HUES48 (cell line): ENCODE data around the gene FBXL17.

ENCODE experiments used
- H3K27ac ChIP-seq: one replicate; pipeline ENCODE4 v1.7.0; 2013; ENCODE audit warnings: low read depth, low read length, inconsistent platforms
- H3K27me3 ChIP-seq: 2 replicates; pipeline ENCODE4 v1.6.1; 2013; ENCODE audit warnings: mild to moderate bottlenecking, low read length; ENCODE audit not compliant: control insufficient read depth, insufficient read depth
- H3K36me3 ChIP-seq: 2 replicates; pipeline ENCODE4 v1.6.1; 2013; ENCODE audit warnings: low read length; ENCODE audit not compliant: control insufficient read depth, insufficient read depth
- H3K4me1 ChIP-seq: 2 replicates; pipeline ENCODE4 v1.6.1; 2013; ENCODE audit warnings: mild to moderate bottlenecking, low read length; ENCODE audit not compliant: control insufficient read depth, insufficient read depth
- H3K4me3 ChIP-seq: 2 replicates; pipeline ENCODE4 v1.5.1; 2013; ENCODE audit warnings: mild to moderate bottlenecking, low read depth, low read length
- H3K9ac ChIP-seq: 2 replicates; pipeline ENCODE4 v1.6.1; 2013; ENCODE audit warnings: mild to moderate bottlenecking, low read depth, low read length, moderate library complexity
- H3K9me3 ChIP-seq: 2 replicates; pipeline ENCODE4 v1.6.1; 2013; ENCODE audit warnings: low read length; ENCODE audit not compliant: control insufficient read depth, insufficient read depth

FBXL17 gene

GRCh38 chr5:108372369-108372768 lies 9.5 kb downstream of the FBXL17 start:
- H3K9me3 ChIP-seq: peaks cover 19% of the 10 kb centered on the region
- H3K4me1 ChIP-seq: no peaks in the 10 kb centered on the region
- H3K27ac ChIP-seq: no peak overlapping the region
- H3K9ac ChIP-seq: no peak overlapping the region
- H3K4me3 ChIP-seq: no peak overlapping the region
- H3K27me3 ChIP-seq: no peaks in the 10 kb centered on the region
- H3K36me3 ChIP-seq: no peaks in the 10 kb centered on the region

GRCh38 chr5:108371263-108371662 lies 10.6 kb downstream of the FBXL17 start:
- no peaks in the 10 kb centered on the region for H3K36me3 ChIP-seq
- no peak overlapping the region for H3K4me3 ChIP-seq
- H3K9me3 ChIP-seq: peaks cover 19% of the 10 kb centered on the region
- no peak overlapping the region for H3K9ac ChIP-seq
- no peaks in the 10 kb centered on the region for H3K27me3 ChIP-seq
- H3K27ac ChIP-seq: no peak overlapping the region
- H3K4me1 ChIP-seq: no peaks in the 10 kb centered on the region

DNA sequence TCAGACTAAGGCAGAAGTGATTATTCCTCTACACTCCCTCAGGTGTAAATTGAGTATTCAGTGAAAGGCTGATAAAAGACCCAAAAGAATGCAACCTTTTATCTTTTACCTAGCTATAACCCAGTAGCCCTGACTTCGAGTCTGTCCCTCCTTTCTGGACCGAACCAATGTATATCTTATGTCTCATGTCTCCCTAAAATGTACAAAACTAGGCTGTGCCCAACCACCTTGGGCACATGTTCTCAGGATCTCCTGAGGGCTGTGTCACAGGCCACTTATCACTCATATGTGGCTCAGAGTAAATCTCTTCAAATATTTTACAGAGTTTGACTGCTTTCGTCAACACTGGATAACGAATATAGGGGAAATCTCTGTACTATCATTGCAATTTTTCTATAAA lies 12.7 kb downstream of the FBXL17 start:
- Histone ChIP-seq H3K27ac (no peak overlapping the region), H3K27me3 (no peaks in the 10 kb centered on the region), H3K36me3 (no peaks in the 10 kb centered on the region), H3K4me3 (no peak overlapping the region), H3K9ac (no peak overlapping the region), H3K4me1 (no peaks in the 10 kb centered on the region; the same call in 1 of the 2 replicates), H3K9me3 (peaks cover 14% of the 10 kb centered on the region; the same call in 1 of the 2 replicates)

GRCh38 chr5:108367679-108368334 lies 14.1 kb downstream of the FBXL17 start:
- Histone ChIP-seq H3K4me1 (no peaks in the 10 kb centered on the region; the same call in 1 of the 2 replicates), H3K4me3 (no peak overlapping the region), H3K27me3 (no peaks in the 10 kb centered on the region), H3K36me3 (no peaks in the 10 kb centered on the region; the same call in 1 of the 2 replicates), H3K27ac (no peak overlapping the region), H3K9me3 (peaks cover 6% of the 10 kb centered on the region; the same call in 1 of the 2 replicates), H3K9ac (no peak overlapping the region)

- H3K27me3 ChIP-seq: no peaks in the 10 kb centered on the region
- no peaks in the 10 kb centered on the region for H3K9me3 ChIP-seq
- no peaks in the 10 kb centered on the region; the same call in 1 of the 2 replicates for H3K36me3 ChIP-seq
- H3K9ac ChIP-seq: no peak overlapping the region
- H3K4me1 ChIP-seq: no peaks in the 10 kb centered on the region; the same call in 1 of the 2 replicates
- no peak overlapping the region for H3K27ac ChIP-seq
- no peak overlapping the region for H3K4me3 ChIP-seq
Observed at GRCh38 chr5:108366500-108366899, 15.4 kb downstream of the FBXL17 start.

DNA sequence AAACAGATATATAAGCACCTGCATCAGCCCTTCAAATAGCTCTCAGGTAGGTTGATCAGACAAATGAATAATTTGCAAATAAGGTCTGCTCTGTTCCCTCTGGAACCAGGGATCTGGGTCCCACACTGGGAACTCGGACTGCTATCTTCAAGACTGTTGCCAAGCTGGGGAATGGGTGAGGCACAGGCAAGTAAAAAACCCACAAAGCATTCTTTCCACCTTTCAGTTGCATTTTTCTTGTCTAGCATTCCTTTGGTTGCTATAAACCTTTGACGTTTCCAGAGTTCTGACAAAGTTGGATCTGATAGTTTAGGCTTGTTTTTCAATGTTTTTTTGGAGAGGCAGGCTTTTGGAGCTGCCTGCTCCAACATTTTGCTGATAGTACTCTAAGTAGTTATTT lies 20.1 kb downstream of the FBXL17 start:
- H3K4me3 ChIP-seq: no peak overlapping the region
- H3K27me3 ChIP-seq: no peaks in the 10 kb centered on the region
- no peak overlapping the region for H3K27ac ChIP-seq
- no peak overlapping the region for H3K9ac ChIP-seq
- no peaks in the 10 kb centered on the region for H3K9me3 ChIP-seq
- H3K36me3 ChIP-seq: no peaks in the 10 kb centered on the region; the same call in 1 of the 2 replicates
- no peaks in the 10 kb centered on the region; the same call in 1 of the 2 replicates for H3K4me1 ChIP-seq

DNA sequence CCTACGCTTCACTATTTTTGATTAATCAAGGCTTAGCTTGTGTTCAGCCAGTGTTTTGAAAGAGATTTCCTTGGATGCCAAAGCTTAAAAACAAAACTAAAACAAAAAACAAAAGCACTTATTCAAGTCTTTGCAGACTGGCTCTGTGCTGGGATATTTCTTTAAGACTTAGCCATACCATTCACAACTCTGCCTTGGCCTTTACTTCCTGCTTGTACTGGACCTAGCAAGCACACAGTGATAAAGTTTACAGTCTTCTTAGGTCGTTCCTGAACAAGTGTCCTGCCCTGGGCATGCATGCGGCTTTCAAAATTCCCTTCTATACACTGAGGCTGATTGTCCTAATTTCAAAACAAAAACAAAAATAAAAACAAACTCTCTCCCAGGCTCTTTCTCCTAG lies 20.7 kb downstream of the FBXL17 start:
- Histone ChIP-seq H3K27ac (no peak overlapping the region), H3K4me3 (no peak overlapping the region), H3K9me3 (no peaks in the 10 kb centered on the region)

DNA sequence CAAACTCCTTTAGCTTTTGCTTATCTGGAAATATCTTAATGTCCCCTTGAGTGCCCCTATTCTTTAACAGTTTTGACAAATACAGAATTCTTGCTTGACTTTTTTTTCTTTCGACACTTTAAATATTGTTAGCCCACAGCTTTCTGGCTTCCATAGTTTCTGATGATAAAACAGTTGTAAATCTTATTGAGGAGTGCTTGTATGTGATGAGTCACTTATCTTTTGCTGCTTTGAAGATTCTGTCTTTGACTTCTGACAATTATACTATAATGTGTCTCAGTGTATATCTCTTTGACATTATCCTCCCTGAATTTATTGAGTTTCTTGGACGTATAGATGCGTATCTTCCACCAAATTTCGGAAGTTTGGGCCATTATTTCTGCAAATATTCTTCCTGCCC lies 21.6 kb downstream of the FBXL17 start:
- Histone ChIP-seq H3K36me3 (no peaks in the 10 kb centered on the region; the same call in 1 of the 2 replicates), H3K4me3 (no peak overlapping the region), H3K9ac (no peak overlapping the region), H3K27ac (no peak overlapping the region), H3K27me3 (no peaks in the 10 kb centered on the region), H3K4me1 (no peaks in the 10 kb centered on the region), H3K9me3 (no peaks in the 10 kb centered on the region)

More for the DNA sequence above, 20.7 kb downstream of the FBXL17 start:
- H3K36me3 ChIP-seq: no peaks in the 10 kb centered on the region; the same call in 1 of the 2 replicates
- H3K4me1 ChIP-seq: no peaks in the 10 kb centered on the region; the same call in 1 of the 2 replicates
- H3K9ac ChIP-seq: no peak overlapping the region
- no peaks in the 10 kb centered on the region for H3K27me3 ChIP-seq

- H3K36me3 ChIP-seq: no peaks in the 10 kb centered on the region
- no peak overlapping the region for H3K4me3 ChIP-seq
- H3K27me3 ChIP-seq: no peaks in the 10 kb centered on the region
- H3K9me3 ChIP-seq: no peaks in the 10 kb centered on the region
- no peak overlapping the region for H3K9ac ChIP-seq
- H3K4me1 ChIP-seq: no peaks in the 10 kb centered on the region
- no peak overlapping the region for H3K27ac ChIP-seq
Observed at GRCh38 chr5:108356286-108356685, 25.6 kb downstream of the FBXL17 start.

DNA sequence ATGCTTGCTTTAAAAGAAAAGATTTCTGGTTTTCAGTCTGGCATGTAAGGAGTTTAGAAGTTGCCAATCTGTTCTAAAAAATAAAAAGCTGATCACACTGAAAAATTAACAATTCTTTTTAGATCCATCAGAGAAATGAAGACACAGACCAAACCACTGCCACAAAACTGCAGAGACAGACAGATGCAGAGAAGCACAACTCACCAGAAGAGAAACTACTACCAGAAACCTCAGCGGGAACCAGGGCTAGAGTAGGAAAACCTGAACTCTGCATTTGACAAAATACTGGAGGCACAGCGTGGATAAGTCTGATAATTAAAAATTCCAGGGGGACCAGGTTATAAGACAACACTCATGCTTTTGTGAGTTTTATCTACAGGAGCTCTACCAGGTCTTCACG lies 28.8 kb downstream of the FBXL17 start:
- Histone ChIP-seq H3K27ac (no peak overlapping the region), H3K27me3 (no peaks in the 10 kb centered on the region), H3K36me3 (no peaks in the 10 kb centered on the region), H3K9ac (no peak overlapping the region), H3K4me3 (no peak overlapping the region), H3K4me1 (no peaks in the 10 kb centered on the region), H3K9me3 (no peaks in the 10 kb centered on the region)

- no peaks in the 10 kb centered on the region for H3K4me1 ChIP-seq
- H3K9me3 ChIP-seq: no peaks in the 10 kb centered on the region
- no peak overlapping the region for H3K4me3 ChIP-seq
- H3K36me3 ChIP-seq: no peaks in the 10 kb centered on the region
- H3K27me3 ChIP-seq: no peaks in the 10 kb centered on the region
- no peak overlapping the region for H3K27ac ChIP-seq
- H3K9ac ChIP-seq: no peak overlapping the region
Observed at GRCh38 chr5:108345541-108346171, 36.2 kb downstream of the FBXL17 start.
